GM04503 (cell line): Measurements from ENCODE around the gene CHRNA9.

Source experiments
- DNase-seq: peaks from one replicate; pipeline ENCODE4 v3.0.0-alpha.2; 2012; ENCODE audit warnings: low read depth

Gene CHRNA9

DNA sequence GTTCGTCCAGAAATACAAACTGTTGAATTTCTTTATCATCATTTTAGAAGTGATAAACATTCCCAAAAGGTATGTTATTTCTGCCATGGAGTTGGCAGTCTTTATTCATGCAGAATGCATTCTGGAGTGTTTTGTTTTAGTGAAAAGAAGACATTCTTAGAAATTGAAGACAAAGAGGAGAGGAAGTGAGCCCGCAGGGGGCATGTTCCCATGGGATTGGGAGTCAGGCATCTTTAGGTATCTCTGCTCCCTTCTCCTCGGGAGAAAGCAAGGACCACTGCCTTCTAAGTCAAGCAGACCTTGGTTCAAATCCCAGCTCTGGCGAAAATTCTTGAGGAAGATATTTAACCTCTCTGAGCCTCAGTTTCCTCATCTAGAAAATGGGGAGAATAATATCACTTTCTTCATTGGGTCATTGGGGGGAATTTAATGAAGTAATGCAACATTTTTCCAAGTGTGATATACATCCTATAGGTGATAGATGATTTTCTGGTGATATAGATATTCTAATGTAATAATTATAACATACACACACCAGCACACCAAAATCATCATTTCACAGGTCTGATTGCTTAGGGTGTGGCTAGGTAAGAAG lies 26.5 kb upstream of the CHRNA9 start:
- DNase-seq: no peak

DNA sequence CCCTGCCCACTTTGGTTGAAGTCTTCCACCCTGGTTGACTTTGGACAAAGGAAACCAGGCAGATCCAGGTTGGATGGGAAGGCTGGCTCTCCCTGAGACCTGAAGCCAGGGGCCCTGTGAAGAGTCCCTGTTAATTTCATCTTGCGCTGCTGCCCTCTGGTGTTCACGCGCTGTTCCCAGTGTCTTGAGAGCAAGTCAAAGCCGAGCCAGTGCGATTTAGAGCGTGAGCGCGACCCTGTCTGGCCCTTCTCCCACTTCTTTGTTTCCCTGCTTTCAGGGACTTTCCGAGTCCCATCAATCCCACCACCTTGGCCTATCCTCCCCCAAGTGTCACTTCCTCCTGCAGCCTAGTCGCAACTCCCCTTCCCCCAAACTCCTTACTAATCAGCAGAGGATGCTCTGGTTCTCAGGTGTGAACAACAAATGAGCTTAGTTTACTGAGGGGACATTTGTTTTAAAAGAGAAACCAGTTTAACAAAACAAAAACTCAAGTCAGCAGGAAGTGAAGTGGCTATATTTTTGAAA lies 25.8 kb upstream of the CHRNA9 start:
- no peak for DNase-seq

DNA sequence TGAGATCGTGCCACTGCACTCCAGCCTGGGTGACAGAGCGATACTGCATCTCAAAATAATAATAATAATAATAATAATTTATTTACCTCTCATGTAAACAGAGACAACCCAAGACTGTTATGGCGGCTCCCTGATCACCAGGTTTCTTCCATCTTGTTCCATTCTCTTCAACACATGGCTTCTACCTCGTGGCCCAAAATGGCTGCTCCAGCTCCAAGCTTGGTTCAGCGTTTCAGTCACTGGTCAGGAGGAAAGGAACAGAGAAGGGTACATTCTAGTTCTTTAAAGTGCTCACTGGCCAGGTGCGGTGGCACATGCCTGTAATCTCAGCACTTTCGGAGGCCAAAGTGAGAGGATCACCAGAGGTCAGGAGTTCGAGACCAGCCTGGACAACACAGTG lies 24.9 kb upstream of the CHRNA9 start:
- no peak for DNase-seq

DNA sequence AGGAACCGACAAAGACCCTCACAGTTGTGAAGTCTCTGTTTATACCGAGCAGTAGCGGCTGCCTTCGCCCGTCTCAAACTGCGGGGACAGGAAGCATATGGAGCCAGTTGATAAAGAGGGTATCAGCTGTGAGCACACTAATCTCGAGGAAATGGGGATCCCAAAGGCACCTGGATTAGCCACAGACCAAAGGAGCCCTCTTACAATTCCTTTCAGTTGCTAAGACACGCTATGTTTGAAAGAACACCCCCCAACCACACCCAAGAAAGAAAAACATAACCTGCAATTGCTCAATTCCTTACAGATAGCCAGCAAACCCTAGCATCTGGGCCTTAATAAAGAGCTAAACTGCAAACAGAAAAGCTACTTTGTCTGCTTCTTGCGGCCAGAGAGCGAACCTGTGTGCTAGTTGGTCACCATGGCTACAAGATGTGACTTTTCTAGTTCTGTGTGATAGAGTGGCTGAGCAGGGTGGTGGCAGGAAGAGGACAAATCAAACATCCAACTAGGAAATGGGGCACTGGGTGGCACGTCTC lies 23.3 kb upstream of the CHRNA9 start:
- DNase-seq: no peak

DNA sequence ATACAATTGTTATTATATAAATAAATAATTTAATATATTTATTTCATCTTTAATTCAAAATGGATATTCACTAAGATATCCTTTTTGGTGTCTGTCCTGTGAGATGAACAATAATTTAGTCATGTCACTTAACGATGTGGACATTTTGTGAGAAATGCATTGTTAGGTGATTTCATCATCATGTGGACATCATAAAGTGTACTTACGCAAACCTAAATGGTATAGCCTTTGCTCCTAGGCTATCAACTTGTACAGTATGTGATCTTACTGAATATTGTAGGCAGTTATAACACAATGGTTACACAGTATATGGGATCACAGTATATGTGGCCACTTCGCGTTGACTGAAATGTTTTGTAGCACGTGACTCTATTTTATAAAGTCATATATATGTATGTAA lies 20.2 kb upstream of the CHRNA9 start:
- DNase-seq: no peak

DNA sequence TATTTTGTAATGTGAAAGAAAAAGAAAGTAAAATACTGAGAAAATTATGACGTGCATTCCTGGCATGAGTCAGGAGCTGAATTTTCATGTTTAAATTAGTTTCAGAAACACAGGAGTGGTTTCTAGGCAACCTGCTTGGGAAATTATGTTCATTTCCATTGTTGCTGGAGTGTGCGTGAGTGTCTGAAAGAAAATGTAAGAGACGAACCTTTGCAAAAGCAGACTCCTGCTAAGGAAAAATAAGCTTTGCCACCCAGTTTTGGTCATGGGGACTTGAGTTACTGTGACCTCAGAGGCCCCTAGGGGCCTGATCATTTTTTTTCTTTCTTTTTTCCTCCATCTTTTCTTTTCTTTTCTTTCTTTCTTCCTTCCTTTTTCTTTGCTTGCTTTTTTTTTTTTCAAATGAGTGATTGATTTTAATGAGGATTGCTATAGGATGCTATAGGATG lies 18.8 kb upstream of the CHRNA9 start:
- DNase-seq: peak; percentile 91

DNA sequence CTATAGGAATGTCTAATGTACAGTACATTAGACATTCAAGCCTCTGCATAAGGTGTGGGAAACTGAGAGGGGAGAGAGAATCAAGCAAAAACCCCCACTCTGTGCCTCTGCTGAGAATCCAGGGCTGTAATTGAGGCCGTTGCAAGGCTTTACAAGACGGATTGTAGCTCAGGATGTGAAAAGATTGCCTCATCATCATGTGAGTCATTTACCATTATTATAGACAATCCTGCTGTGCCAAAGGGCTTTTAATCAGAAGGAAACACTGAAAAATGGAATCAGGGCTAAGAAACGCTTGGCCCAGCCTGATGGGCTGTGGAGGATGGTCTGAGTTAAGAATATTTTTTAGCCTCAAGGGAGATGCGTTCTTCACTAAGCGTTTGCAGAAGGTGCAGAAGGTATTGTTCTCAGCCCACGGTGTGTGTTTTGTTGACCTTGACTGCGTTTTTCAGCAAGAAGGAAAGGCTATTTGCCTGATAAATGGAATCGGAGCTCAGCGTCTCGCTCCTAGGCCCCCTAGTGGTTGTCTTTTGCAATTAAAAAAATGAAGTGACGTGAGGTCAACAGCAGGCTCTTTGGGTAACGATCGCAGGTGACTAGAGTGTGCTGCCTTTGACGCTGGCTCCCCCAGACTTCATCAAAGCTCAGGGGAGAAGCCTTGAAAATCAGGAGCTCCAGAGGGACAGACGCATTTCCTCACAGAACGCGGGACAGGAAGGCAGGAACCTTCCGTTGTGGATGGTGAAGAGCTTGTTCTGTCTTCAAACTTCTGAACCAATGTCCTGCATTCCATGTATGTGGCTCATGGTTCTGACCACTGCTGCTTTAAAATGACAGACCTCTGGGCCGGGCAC lies 18.1 kb upstream of the CHRNA9 start:
- peak; percentile 86 for DNase-seq

DNA sequence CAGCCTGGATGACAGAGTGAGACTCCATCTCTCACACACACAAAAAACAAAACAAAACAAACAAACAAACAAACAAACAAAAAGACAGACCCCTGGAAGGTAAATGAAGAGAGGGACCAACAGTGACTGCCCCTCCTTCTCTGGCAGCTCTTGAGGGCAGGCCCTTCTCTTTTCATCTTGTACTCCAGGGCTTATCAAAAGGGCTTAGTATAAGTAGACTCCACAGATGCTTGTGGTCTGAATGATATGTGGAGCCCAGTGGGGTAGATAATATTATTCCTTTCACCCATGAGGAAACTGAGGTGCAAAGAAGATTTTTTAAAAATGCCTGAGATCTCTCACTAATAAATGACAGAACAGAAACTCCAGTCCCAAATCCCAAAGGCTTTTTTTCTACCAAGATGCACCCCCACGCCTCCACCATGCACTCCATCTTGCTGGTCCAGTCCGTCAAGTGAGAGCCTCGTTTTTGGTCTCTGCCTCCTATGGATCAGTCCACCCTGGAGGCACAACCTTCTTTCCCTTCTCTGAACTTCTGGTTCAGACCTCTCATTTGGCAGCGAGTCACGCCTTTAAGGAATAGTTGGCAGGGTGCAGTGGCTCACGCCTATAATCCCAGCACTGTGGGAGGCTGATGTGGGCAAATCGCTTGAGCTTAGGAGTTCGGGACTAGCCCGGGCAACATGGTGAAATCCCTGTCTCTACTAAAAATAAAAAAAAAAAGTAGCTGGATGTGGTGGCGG lies 17.0 kb upstream of the CHRNA9 start:
- no peak for DNase-seq

DNA sequence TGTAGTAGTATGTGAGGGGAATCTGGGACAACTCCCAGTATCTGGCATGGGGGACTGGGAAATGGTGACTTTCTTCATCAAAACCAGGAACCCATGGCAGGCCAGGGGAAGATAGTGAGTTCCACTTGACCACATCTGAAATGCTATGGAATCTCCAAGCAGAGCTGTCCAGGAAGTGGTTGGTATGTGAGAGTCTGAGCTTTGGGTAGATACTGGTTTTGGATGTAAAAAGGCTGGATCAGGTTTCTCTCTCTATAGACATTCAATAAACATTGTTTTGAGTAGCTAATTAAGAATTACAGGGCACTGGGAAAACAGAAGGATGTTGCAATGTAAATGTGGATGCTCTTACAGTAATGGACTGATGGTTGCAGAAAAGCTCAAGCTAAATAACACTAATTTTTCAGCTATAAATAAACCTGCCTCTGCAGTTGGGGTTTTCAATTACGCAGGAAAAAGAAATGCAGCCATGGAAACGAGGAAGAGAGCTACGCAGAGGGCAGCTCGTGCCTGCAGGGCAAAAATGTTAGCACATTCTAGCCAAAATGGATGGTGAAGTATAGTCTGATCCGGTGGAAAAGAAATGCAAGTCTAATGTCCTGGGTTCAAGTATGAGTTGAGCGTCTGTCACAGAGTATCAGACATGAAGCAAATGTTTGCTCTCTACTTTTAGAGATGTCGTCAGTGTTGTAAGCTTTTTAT lies 13.4 kb upstream of the CHRNA9 start:
- DNase-seq: peak; percentile 73

DNA sequence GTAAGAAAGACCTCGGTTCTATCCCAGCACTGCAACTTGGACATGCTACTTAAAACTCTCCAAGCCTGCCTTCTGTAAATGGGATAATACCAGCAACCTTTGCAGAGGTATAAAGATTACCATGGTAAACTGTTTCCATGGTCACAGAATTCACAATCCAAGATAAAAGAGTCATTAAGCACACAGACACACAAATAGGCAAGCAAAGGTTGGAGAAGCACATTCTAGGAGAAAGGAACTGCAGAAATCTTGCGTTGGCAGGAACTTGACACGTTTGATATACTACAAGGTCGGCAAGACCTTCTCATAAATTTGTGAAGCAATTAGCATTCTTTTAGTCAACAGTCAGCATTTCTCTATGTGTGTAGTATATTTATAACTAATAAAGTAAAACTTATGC lies 12.3 kb upstream of the CHRNA9 start:
- peak; percentile 40 for DNase-seq

DNA sequence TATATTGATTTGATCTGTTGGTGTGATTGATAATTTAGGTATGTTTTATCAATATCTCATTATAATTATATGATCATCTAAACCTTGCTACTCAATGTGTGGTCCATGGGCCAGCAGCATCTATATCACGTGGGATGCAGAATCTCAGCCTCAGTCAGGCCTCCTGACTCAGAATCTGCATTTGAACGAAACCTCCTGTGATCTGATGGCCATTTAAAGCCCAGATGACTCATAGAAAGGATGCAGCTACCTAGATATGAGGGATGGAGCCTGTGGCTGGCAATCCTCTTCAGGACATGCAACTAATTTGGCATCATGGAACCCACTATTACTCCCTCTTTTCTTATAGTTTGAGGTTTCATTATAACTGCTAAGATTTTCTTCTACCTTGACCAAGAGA lies 11.3 kb upstream of the CHRNA9 start:
- no peak for DNase-seq

DNA sequence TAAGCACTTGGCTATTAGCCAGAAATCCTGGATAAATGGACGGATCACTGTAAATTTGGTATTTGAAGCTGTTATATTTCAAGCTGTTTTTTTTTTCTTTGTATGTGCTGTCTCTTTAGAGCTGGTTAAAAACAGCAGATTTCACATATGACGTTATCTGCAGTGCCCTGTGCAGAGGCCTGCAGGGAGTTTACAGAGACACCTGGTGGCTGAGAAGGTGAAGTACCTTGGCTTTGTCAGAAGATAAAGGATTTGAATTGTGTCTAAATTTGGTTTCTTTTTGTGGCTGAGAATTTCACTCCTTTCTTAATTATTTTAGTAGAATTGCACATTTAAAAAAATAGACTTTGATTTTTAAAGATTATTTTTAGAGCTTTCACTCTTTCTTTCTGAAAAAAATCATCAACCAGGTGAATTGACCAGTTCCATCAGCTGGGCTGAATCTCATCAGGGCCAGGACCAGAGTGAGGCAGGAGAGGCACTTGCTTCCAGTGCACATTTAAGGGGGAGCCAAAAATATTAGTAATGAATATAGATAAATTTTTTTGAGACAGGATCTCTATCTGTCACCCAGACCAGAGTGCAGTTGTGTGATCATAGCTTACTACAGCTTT lies 9.6 kb upstream of the CHRNA9 start:
- no peak for DNase-seq

DNA sequence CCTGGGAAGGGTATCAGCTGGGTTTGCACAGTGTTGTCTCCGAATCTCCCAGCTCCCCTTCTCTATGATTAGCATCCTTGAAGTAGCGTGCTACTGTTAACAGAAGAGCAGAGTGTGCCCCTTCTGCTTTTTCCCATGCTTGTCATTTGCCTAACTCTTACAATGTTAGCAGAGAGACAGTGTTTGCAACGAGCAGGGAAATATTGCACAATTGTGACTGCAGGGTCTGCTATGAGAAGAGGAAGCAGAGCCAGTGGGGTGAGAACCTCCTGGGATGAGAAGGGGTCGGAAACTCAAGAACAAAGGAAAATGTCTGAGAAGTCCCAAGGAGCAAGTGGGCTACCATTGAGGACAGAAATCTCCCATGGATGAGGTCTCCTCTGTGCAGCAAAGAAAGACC lies 7.8 kb upstream of the CHRNA9 start:
- DNase-seq: no peak

DNA sequence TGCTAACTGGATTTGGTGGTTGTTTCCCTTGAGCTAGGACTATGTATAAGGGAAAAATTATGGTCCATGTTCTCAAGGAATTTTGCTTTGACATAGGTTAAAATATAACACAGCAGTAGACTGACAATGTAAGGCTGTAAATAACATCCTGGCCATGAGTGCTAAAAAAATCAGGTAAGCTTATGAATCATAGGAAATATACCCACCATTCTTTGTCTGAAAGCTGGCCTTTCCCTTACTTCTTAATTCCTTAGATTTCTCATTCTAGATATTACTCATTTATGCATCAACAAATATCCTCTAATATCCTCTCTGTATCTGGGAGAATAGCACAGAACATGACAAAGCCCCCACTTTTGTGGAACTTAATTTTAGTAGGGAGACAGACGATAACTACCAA lies 6.8 kb upstream of the CHRNA9 start:
- no peak for DNase-seq

DNA sequence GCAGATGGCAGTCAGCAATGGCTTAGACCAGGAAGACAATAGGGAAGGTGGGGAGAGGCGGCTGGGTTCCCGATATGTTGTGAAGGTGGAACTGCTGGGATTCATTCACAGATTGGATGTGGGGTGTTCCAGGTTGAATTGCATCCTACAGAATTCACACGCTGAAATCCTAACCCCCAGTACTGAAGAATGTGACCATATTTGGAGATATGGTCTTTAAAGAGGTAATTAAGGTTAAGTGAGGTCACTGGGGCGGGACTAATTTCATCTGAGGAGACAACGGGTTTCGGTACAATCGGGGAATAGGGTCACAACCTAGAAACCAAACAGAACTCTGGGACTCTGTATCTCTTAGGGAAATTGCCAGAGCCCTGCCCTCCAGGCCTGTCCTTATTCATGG lies 5.3 kb upstream of the CHRNA9 start:
- DNase-seq: no peak

DNA sequence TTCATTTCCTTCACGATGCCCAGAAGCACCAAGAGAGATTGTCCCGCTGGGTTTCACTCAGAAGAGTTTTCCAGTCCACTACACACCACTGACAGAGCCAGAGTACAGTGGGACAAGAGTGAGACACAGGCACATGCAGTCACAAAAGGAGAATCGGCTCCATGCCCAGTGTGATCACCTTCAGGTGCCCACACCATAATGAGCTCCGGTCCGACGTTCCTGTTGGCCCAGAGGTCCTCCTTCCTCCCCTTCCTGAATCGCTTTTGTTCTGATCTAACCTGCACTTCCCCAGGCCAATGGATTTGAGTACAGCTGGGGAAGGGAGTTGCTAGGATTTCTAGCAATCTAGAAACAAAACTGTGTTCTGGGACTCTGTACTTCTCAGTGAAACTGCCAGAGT lies 4.6 kb upstream of the CHRNA9 start:
- DNase-seq: no peak

DNA sequence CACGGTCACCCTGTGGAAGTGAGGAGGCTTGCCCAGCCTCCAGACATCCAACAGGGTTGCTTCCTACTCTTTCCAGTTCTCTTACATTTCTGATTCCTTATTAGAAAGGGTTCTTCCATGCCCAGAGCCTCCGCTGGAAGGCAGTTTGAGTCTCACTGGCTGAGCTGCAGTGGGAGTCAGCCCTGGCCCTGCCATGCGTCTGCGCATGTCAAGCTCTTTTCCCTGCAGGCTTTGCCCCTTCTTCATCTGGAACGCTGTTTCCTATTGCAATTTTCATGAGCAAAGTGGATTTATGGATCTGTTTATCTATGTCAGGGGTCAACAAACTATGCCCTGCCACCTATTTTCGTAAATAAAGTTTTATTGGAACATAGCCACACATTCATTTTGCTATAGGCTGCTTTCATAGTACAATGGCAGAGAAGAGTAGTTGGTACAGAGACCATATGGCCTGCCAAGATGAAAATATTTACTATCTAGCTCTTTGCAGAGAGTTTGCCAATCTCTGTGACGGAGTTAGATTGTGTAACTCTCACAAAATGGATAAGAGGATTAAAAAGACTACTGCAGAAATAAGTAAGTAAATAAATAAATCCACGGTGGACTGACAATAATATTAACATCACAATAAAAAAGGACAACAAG lies 3.9 kb upstream of the CHRNA9 start:
- no peak for DNase-seq

DNA sequence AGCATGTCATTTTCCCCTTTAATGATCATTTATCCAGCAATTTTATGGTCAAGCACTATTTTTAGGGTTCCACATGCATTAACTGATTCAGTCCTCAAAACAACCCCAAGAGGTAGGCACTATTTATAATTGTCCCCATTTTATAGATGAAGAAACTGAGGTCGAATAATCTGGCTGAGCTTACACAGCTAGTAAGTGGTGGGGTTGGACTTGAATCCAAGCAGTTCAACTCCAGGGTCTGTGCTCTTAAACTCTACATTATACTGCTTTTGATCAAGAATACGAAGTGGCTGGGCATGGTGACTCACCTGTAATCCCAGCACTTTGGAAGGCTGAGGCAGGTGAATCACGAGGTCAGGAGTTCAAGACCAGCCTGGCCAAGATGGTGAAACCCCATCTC lies 3.2 kb upstream of the CHRNA9 start:
- DNase-seq: no peak

DNA sequence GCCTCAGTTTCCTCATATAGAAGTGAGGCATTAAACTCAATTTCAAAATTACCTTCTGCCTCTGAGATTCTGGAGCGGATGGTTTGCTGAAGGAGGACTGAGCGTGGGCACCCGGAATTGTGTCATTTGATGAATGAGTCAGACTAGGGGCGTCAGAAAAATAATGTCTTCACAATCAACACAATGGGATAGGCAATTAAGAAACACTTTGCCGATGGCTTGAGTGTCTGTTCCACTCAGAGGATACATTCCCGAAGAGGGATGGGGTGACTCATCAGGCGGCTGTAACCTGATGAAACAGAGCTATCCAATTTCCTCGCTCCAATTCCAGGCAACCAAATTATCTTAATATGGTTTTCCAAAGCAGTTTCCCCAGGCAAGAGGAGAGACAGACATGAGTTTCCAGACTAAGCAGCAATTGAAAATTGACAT lies 1.2 kb upstream of the CHRNA9 start:
- DNase-seq: peak; percentile 54

DNA sequence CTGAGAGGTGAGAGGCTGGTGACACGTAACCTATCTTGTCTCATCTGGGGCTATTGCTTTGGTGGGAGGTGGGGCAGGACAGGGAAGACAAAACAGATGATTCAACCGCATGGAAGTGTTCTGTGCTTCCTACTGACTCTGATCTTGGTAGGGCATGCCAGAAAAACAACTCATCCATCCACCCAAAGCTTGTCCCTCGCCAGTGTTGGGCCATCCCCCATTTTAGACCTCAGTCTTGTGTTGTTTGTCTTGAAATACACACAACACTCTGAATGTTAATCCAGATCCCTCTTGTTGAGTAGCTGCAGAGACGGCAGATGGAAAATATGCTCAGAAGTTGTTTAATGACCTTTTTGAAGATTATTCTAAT lies 377 bp downstream of the CHRNA9 start:
- no peak for DNase-seq

DNA sequence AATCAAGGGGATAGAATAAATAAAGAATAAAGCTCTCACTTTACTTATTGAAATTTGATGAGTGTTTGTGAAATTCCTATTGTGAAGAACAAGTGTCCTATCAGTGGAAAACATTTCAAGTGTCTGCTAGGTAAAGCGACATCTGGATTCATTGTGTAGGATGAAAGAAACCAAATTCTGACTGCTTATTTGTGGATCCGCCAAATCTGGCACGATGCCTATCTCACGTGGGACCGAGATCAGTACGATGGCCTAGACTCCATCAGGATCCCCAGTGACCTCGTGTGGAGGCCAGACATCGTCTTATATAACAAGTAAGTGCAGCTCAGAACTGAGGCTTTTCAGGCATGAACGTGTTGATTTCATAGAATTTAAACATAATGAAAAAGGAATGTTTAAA lies 1.9 kb downstream of the CHRNA9 start:
- no peak for DNase-seq
